Uterus (tissue), 2 donors: Measurements from ENCODE around the gene KRT72.

Experiments
- POLR2A ChIP-seq, 2 donors: fragments of 450-650 bp; IDR thresholded peaks; one replicate each; pipeline ENCODE4 v1.6.1; 2016; ENCODE audit warnings: antibody characterized with exemption in 2 of 2, mild to moderate bottlenecking in 1 of 2, moderate library complexity in 1 of 2
- TF ChIP-seq, protein P1 (sequence below), 4 experiments: fragments of 200-600 bp in 2 of 4; fragments of 450-650 bp in 2 of 4; sonication (generic) in 2 of 4; IDR thresholded peaks; one replicate each; pipeline ENCODE4 v1.5.1; 2016 to 2019; ENCODE audit warnings: antibody characterized with exemption in 4 of 4, mild to moderate bottlenecking in 2 of 4, moderate library complexity in 1 of 4

DNA sequence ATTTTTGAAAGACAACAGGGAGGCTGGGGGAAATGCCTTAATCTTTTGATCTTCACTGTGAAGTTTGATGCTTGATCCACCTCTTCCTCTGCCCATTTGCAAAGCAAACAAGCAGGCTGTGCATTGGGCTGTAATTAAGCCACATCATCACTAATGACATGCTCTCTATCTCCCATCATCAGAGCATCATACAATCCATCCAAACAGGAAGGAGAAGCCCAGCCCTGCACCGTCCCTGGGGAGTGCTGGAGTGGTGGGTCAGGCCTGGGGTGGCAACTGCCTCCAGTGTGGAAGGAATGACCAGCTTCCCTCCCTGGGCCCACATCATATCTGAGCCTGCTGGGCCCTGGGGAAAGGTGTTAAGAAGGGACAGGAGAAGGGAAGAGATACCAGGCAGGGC is 20.8 kb downstream of the KRT72 start:
- TF ChIP-seq, protein P1, sequence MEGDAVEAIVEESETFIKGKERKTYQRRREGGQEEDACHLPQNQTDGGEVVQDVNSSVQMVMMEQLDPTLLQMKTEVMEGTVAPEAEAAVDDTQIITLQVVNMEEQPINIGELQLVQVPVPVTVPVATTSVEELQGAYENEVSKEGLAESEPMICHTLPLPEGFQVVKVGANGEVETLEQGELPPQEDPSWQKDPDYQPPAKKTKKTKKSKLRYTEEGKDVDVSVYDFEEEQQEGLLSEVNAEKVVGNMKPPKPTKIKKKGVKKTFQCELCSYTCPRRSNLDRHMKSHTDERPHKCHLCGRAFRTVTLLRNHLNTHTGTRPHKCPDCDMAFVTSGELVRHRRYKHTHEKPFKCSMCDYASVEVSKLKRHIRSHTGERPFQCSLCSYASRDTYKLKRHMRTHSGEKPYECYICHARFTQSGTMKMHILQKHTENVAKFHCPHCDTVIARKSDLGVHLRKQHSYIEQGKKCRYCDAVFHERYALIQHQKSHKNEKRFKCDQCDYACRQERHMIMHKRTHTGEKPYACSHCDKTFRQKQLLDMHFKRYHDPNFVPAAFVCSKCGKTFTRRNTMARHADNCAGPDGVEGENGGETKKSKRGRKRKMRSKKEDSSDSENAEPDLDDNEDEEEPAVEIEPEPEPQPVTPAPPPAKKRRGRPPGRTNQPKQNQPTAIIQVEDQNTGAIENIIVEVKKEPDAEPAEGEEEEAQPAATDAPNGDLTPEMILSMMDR (IDR thresholded peaks at IDR 0.05), result no peak
- no peak for TF ChIP-seq POLR2A (IDR thresholded peaks at IDR 0.05)
